ENCODE data around the gene PTPRN2. TPM values are rescaled to one million over a fixed set of nuclear protein-coding genes. Genes with fewer than 3 reads are reported as not detected.

PTPRN2 gene
- total RNA-seq, 8 experiments from 2014 or later: 0.10 to 19.7 (median 10.8) TPM; not detected in 1

DNA sequence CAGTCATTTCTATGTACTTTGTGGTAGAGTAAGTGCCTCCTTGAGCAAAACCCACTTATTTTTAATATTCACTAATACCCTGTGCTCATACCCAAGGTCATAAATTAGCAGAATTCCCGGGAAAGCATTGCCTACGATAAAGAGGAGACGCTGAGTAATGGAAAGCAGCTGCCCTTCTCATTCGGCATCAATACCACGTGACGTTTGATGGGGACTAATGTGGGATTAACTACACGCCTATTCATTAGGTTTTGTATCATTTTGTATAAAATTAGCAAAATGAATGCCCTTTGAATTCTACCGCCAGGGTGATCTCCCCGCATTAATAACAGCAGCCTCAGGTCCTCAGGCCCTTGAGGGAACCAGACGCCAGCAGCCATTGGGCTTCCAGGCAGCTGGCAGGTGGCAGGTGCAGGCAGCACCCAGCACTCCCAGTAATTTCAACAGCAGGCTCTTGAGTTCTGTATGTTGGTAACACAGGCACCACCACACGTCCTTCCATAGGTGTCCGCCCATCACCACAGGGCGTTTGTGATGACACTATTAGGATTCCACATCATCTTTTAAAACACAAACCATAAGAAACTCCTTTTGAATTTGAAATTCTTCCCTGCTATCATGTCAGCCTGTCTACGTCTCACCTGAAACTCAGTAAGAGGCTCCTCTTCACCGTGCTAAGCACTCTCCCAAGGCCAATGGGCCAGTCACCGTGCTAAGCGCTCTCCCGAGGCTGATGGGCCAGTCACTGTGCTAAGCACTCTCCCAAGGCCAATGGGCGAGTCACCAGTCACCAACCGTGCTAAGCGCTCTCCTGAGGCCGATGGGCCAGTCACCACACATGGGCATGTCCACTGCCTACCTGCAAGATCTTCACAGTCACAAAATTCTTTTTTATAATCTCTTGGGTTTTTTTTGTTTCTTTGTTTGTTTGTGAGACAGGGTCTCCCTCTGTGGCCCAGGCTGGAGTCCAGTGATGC is 509.4 kb downstream of the PTPRN2 start:
- H3K4me3 ChIP-seq: no peak overlapping the region
- WGBS, 10 experiments: 11 to 83% (median 33%) methylated on average over 1 to 19 of the region's 22 CpGs
- ATAC-seq (replicated peaks in 6 of 8): peak in 2 of 8 experiments; percentile 42 to 67
- H3K27ac ChIP-seq: no peak overlapping the region
- H3K4me1 ChIP-seq (replicated peaks in 1 of 2): peaks cover 0 to 5% of the 10 kb centered on the region in 2 donors
- in situ Hi-C loops (cut with MboI; ENCODE audit: low pct_unique_long_range_greater_than_20kb in 2 of 9, low sequenced_read_pairs in 9 of 9, unreplicated experiment in 9 of 9): no loop called here

GRCh38 chr7:158077151-158077840 is 510.3 kb downstream of the PTPRN2 start:
- WGBS, 10 experiments: 0 to 100% (median 60%) methylated on average over 1 to 14 of the region's 21 CpGs; no CpG with 5 or more reads in 3 of the 10 experiments
- Histone ChIP-seq H3K4me1 (replicated peaks in 1 of 2) (peaks cover 0 to 5% of the 10 kb centered on the region in 2 donors), H3K27ac (no peak overlapping the region), H3K4me3 (no peak overlapping the region)
- in situ Hi-C loops (cut with MboI; ENCODE audit: low pct_unique_long_range_greater_than_20kb in 2 of 9, low sequenced_read_pairs in 9 of 9, unreplicated experiment in 9 of 9): no loop called here
- ATAC-seq (replicated peaks in 6 of 8): peak in 1 of 8 experiments; percentile 48

DNA sequence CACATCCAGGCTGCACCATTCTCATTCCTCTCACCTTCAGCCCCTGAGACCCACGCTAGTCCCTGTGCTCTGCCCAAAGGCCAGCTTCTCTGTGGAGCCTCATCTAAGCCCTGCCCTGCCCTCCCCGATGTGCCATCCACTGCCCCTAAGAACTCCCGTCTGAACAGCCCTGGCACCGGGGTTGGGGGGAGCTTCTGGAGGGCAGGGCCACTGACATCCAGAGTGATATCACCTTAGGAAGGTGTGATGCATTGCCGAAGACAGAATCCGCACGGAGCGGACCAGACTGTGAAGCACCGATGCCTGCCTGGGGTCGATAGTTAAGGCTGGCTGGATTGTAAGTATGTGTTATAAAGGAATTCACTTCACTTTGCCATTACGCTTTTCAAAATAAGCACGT is 511.0 kb downstream of the PTPRN2 start:
- in situ Hi-C loops (cut with MboI; ENCODE audit: low pct_unique_long_range_greater_than_20kb in 2 of 9, low sequenced_read_pairs in 9 of 9, unreplicated experiment in 9 of 9): no loop called here
- 0 to 81% (median 20%) methylated on average over 1 to 7 of the region's 12 CpGs; no CpG with 5 or more reads in 5 of the 10 experiments for WGBS, 10 experiments
- Histone ChIP-seq H3K4me3 (no peak overlapping the region), H3K27ac (no peak overlapping the region), H3K4me1 (replicated peaks in 1 of 2) (peaks cover 0 to 5% of the 10 kb centered on the region in 2 donors)
- ATAC-seq (replicated peaks in 6 of 8): no peak

DNA sequence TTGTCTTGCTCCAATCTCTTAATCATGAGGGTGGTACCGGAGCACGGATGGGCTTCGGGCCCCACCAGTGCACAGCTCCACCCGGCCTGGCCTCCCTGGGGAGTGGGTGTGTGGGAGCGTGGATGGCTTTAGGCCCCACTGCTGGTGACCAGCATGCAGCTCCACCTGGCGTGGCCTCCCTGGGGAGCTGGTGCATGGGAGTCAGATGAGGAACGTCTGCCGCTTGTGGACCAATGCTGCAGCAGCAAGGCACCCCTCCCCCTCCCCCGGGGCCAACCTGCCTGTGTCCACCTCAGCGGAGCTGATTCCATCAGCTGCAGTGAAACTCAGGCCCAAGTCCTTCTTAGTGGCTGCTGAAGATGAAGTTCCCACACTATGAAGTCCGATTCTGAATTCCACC is 511.4 kb downstream of the PTPRN2 start:
- H3K4me3 ChIP-seq: no peak overlapping the region
- H3K4me1 ChIP-seq (replicated peaks in 1 of 2): peaks cover 0 to 5% of the 10 kb centered on the region in 2 donors
- ATAC-seq (replicated peaks in 6 of 8): no peak
- WGBS, 10 experiments: 0 to 67% (median 55%) methylated on average over 1 to 7 of the region's 11 CpGs; no CpG with 5 or more reads in 6 of the 10 experiments
- no peak overlapping the region for H3K27ac ChIP-seq
- in situ Hi-C loops (cut with MboI; ENCODE audit: low pct_unique_long_range_greater_than_20kb in 2 of 9, low sequenced_read_pairs in 9 of 9, unreplicated experiment in 9 of 9): no loop called here

DNA sequence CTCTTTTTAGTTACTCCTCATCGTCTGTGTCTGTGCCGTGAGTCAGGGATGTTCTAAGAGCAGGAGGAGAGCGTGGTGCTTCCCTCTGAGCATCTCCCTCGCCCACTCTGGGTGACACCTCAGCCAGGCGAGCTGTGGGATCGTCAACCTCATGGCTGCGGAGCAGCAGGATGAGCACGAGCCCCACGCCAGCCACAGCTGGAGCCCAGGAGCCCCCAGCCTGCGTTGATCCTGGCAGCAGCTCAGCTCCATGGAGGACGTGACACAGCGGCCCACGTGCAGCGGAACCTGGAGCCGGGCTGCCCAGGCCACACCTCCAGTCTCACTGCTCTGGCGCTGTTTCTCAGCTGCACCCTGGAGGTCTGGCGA is 512.0 kb downstream of the PTPRN2 start:
- H3K4me3 ChIP-seq: no peak overlapping the region
- H3K4me1 ChIP-seq (replicated peaks in 1 of 2): peaks cover 0 to 5% of the 10 kb centered on the region in 2 donors
- ATAC-seq (replicated peaks in 6 of 8): no peak
- H3K27ac ChIP-seq: no peak overlapping the region
- in situ Hi-C loops (cut with MboI; ENCODE audit: low pct_unique_long_range_greater_than_20kb in 2 of 9, low sequenced_read_pairs in 9 of 9, unreplicated experiment in 9 of 9): no loop called here
- 20 to 100% (median 64%) methylated on average over 1 to 6 of the region's 17 CpGs; no CpG with 5 or more reads in 6 of the 10 experiments for WGBS, 10 experiments

GRCh38 chr7:158074896-158075632 is 512.6 kb downstream of the PTPRN2 start:
- Histone ChIP-seq H3K4me1 (replicated peaks in 1 of 2) (peaks cover 0 to 5% of the 10 kb centered on the region in 2 donors), H3K4me3 (no peak overlapping the region), H3K27ac (no peak overlapping the region)
- no peak for ATAC-seq (replicated peaks in 6 of 8)
- in situ Hi-C loops (cut with MboI; ENCODE audit: low pct_unique_long_range_greater_than_20kb in 2 of 9, low sequenced_read_pairs in 9 of 9, unreplicated experiment in 9 of 9): no loop called here
- 13 to 90% (median 59%) methylated on average over 1 to 12 of the region's 29 CpGs; no CpG with 5 or more reads in 3 of the 10 experiments for WGBS, 10 experiments

DNA sequence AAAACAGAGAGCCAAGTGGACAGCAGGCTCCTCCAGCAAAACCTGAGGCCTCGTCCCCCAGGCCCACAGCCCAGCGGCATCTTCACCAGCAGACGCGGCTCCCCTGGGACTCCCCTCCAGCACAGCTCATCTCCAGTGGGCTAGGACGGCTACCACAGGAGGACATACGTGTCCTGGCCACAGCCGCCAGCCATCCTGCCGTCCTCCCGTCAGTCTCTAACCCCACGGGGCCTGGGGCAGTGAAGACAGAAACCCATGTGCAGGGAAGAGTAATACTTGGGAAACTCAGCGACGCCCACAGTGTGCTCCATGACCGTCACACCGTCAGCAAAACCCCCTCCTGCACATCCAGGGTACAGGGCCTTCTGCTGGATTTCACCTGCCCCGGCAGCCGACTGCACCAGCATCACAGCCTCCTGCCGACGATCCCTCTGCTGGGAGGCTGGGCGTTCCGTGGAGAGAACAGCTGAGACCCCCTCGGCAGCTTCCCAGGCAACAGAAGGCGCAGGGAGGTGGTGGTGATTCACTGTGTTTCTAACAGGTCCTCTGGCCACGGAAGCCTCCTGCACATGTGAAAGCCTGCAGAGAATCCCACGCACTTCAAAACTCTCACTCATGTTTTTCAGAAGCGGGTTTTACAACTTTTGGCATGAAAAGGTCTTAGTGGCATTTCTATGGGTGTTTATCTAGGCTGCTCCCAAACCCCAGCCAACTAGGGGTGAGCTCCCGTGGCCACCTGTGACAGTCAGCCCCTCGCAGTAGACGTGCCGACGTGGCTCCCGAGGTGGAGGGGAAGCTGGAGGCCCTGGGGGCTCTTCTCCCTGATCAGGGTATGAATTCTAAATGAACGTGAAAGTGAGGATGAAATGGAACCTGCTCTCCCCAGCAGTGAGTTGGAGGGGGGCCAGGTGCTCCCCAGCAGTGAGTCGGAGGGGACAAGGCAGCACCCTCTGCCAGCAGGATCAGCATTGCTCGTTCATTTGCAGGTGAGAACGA is 513.5 kb downstream of the PTPRN2 start:
- ATAC-seq (replicated peaks in 6 of 8): no peak
- no peak overlapping the region for H3K27ac ChIP-seq
- WGBS, 10 experiments: 0 to 83% (median 42%) methylated on average over 1 to 10 of the region's 35 CpGs; no CpG with 5 or more reads in 3 of the 10 experiments
- H3K4me1 ChIP-seq (replicated peaks in 1 of 2): peaks cover 0 to 5% of the 10 kb centered on the region in 2 donors
- in situ Hi-C loops (cut with MboI; ENCODE audit: low pct_unique_long_range_greater_than_20kb in 2 of 9, low sequenced_read_pairs in 9 of 9, unreplicated experiment in 9 of 9): no loop called here
- no peak overlapping the region for H3K4me3 ChIP-seq

DNA sequence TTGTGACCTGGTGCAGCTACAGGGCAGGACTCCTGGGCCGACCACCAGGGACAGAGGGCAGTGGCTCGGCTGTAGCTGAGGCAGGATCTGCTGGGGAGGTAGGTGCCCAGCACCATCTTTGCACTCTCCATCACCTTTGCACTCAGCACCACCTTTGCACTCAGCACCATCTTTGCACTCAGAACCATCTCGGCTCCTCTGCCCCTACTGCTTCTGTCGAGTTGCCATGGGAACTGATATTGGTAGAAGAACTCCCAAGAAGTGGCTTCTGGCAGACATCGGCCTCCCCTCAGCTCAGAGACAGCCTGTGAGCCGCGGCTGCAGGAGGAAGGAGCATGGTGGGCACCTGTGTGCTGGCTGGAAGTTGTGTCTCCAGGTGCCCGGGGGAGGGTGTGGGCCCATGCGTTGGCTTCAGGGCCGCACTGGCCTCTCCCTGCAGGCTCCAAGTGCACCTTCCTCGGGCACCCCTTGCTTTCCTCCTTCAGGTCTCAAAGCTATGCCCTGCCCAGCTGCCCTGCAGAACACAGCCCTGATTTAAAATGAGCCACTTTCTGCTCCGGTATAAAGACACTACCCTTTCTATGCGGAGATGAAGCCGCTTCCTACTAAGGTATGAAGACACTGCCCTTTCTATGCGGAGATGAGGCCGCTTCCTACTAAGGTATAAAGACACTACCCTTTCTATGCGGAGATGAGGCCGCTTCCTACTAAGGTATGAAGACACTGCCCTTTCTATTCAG is 514.5 kb downstream of the PTPRN2 start:
- Histone ChIP-seq H3K27ac (no peak overlapping the region), H3K4me1 (replicated peaks in 1 of 2) (peaks cover 0 to 5% of the 10 kb centered on the region in 2 donors), H3K4me3 (no peak overlapping the region)
- 0 to 90% (median 48%) methylated on average over 1 to 6 of the region's 18 CpGs; no CpG with 5 or more reads in 3 of the 10 experiments for WGBS, 10 experiments
- peak in 1 of 8 experiments; percentile 21 for ATAC-seq (replicated peaks in 6 of 8)
- in situ Hi-C loops (cut with MboI; ENCODE audit: low pct_unique_long_range_greater_than_20kb in 2 of 9, low sequenced_read_pairs in 9 of 9, unreplicated experiment in 9 of 9): no loop called here

- no peak for ATAC-seq (replicated peaks in 6 of 8)
- Histone ChIP-seq H3K4me3 (no peak overlapping the region), H3K27ac (no peak overlapping the region), H3K4me1 (replicated peaks in 1 of 2) (no peaks in the 10 kb centered on the region)
- 9 to 66% (median 20%) methylated on average over 3 to 7 of the region's 21 CpGs; no CpG with 5 or more reads in 7 of the 10 experiments for WGBS, 10 experiments
- in situ Hi-C loops (cut with MboI; ENCODE audit: low pct_unique_long_range_greater_than_20kb in 2 of 9, low sequenced_read_pairs in 9 of 9, unreplicated experiment in 9 of 9): no loop called here
Observed at GRCh38 chr7:158070222-158070920, 517.3 kb downstream of the PTPRN2 start.

GRCh38 chr7:158068853-158069252 is 518.8 kb downstream of the PTPRN2 start:
- Histone ChIP-seq H3K4me1 (replicated peaks in 1 of 2) (no peaks in the 10 kb centered on the region), H3K27ac (no peak overlapping the region), H3K4me3 (no peak overlapping the region)
- ATAC-seq (replicated peaks in 6 of 8): peak in 2 of 8 experiments; percentile 60 to 84
- in situ Hi-C loops (cut with MboI; ENCODE audit: low pct_unique_long_range_greater_than_20kb in 2 of 9, low sequenced_read_pairs in 9 of 9, unreplicated experiment in 9 of 9): no loop called here
- 0 to 88% (median 71%) methylated on average over 1 to 8 of the region's 9 CpGs; no CpG with 5 or more reads in 2 of the 10 experiments for WGBS, 10 experiments
